NCI-H1048 (cell line): ENCODE data around the gene YY1.
"Not testable (repeated sequence)": the region's sequence is repeated elsewhere in the genome, so short reads cannot be mapped to it uniquely, and the experiment has no call there.

Experiments used
- DNase-seq: peaks from one replicate; lab custom pipeline; 2025; lab: John Stamatoyannopoulos, UW

Gene YY1

GRCh38 chr14:100238419-100239210, at the start of gene YY1:
YY1 (plus strand) TSS chr14:100239144; CDS start chr14:100239245, 101 bp downstream.
- DNase-seq = peak; percentile 96

- DNase-seq = no peak
Measured at GRCh38 chr14:100190126-100190525, 48.8 kb upstream of the YY1 start.

- no peak for DNase-seq
Measured at GRCh38 chr14:100191584-100192249, 47.2 kb upstream of the YY1 start.

- DNase-seq = no peak
Measured at GRCh38 chr14:100192250-100192671, 46.7 kb upstream of the YY1 start.

- peak; percentile 99 for DNase-seq
Measured at GRCh38 chr14:100192672-100193416, 46.1 kb upstream of the YY1 start.

GRCh38 chr14:100193417-100194357, 45.3 kb upstream of the YY1 start:
- DNase-seq = no peak

GRCh38 chr14:100199240-100199860, 39.6 kb upstream of the YY1 start:
- DNase-seq = no peak

- no peak for DNase-seq
Measured at GRCh38 chr14:100200311-100200710, 38.6 kb upstream of the YY1 start.

GRCh38 chr14:100201701-100202100, 37.2 kb upstream of the YY1 start:
- no peak for DNase-seq

- no peak for DNase-seq
Measured at GRCh38 chr14:100202712-100203111, 36.2 kb upstream of the YY1 start.

GRCh38 chr14:100203146-100203545, 35.8 kb upstream of the YY1 start:
- no peak for DNase-seq

- no peak for DNase-seq
Measured at GRCh38 chr14:100203962-100204834, 34.7 kb upstream of the YY1 start.

- not testable (repeated sequence) for DNase-seq
Measured at GRCh38 chr14:100204835-100205167, 34.1 kb upstream of the YY1 start.

GRCh38 chr14:100207588-100207987, 31.4 kb upstream of the YY1 start:
- DNase-seq = not testable (repeated sequence)

GRCh38 chr14:100208136-100208535, 30.8 kb upstream of the YY1 start:
- not testable (repeated sequence) for DNase-seq

GRCh38 chr14:100211366-100211765, 27.6 kb upstream of the YY1 start:
- no peak for DNase-seq

GRCh38 chr14:100211893-100212292, 27.1 kb upstream of the YY1 start:
- DNase-seq = no peak

GRCh38 chr14:100212476-100213333, 26.2 kb upstream of the YY1 start:
- no peak for DNase-seq

GRCh38 chr14:100213587-100213955, 25.4 kb upstream of the YY1 start:
- no peak for DNase-seq
